CD4-positive, alpha-beta T cell treated with Interleukin-21 for 1 hour (primary cell): ENCODE data around the gene CACNA1D.

Source experiments
- DNase-seq: peaks from one replicate; pipeline ENCODE4 v3.0.0-alpha.2; 2020

CACNA1D gene

DNA sequence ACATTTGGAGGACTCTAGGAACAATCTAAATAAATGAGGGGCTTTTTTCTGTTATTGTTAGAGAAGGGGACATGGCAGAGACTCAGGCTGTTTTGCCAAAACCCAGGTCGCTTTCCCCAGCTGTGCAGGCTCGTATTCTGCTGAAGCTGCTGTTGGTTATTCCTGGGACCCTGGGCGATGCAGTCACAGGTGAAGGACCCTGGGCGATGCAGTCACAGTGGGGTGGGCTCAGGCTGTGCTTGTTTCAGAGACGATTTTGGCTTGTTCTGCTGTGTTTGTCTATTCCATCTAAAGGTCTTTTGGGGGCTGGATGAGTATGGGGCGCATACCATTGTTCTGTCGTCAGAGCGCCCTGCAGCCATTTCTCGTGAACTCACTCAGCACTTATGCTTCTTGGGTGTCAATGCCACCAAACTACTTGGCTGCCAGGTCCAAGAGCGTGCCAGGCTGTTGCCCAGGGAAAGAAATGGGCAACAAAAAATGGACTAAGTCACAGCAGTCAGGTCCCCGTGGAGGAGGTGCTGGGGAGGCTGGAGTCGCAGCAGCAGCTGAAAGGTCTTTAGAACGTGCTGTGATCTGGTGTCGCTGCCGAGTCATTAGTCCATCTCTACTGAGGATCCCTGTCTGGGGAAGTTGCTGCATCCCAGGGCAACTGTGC, 200.4 kb downstream of the CACNA1D start:
- DNase-seq: no peak

DNA sequence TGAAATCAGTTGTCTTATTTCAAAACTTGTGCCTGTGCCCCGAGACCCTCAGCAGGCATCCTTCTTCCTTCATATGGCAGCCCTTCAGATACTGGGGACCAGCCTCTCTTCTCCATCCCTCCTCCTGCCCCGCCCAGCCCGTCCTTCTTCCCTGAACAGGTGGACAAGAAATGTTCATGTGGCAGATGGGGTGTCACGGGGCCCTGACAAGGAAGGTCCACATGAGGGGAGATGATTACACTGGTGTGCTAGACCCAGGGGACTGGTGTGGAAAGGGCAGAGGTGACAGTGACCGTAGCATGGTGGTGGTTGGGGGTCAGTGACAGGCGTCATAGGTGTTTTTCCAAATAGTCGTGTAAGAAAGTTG, 200.9 kb downstream of the CACNA1D start:
- DNase-seq: no peak

GRCh38 chr3:53696401-53697172, 202.2 kb downstream of the CACNA1D start:
- DNase-seq: no peak

DNA sequence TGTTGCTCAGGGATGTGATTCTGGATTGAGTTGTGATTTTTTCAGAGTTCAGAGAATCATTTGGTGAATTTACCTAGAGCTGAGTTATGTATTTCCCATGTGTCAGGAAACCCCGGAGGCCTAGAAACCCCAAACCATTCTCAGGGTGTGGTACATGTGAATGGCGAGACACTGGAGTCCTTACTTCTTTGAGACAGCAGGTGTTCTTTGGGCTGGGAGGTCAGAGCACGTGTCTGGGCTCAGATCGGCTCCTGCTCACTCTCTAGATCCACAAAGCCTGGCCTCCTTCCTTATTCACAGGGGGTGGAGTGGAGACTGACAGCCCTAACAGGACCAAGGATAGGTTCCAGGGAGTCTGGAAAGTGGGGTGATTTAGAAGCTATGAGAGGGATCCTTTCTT, 206.0 kb downstream of the CACNA1D start:
- no peak for DNase-seq

DNA sequence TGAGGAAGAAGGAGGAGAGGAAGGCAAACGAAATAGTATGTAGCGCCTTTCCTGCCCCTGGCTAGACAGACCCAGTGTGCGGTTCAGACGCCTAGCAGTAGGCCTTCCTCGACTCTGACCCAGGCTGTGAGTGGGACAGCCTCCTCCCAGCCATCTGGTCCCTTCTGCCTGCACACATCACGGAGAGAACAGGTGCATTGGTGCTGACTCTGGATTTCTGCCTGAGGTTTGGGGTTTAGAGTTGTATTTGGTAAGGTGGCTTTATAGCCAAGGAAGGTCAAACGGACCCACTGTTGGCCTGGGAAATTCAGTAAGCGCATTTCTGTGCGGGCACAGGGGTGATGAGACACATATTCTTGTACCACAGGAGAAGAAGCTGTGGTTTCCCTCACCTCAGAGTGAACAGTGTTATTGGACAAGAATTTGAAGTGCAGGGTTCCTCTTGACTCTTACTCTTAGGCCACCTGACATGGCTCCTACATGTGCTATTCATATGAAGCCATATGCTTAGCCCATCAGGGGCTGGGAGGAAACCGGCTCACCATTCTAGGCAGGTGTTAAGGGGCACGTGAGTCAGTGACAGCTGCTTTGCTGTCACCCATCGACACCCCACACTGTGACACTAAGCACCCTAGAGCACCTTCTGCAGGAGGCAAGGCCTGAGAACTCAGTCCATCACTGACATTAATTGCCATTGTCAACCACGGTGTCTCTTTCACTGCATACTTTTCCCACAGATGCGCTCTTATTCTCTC, 208.5 kb downstream of the CACNA1D start:
- no peak for DNase-seq

DNA sequence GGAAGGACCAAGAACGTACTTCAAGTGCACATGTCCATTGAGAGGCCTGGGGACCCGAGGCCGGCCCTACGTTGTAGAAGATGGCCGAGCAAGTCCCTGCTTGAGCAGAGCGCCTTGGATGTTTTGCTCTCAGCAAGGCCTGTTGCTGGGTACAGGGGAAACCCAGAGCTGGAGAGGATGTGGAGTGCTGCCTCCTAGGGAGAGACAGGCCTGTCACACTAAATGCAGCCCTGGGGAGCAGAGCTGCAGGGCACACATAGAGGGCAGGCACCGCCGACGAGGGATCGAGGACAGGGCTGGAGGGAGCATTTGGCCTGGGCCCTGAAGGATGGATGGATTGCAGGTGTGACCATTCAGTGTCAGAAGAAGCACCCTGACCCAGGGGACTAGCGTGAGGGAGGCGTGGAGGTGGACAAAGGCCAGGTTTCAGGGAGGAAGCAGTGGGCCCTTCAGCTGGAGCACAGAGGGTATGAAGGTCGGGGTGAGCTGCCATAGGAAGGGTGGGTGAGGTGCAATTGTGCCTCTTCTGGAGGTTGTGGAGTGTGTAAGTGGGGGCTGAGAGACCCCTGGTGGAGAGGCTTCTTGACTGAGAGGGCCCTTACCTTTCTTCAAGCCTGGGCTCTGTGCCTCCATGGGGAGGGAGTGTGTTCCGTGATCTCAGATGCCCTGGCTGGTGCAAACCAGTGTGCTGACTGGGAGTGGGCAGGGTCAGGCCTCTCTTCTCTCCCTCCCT, 209.4 kb downstream of the CACNA1D start:
- no peak for DNase-seq

GRCh38 chr3:53704363-53704725, 209.9 kb downstream of the CACNA1D start:
- no peak for DNase-seq

GRCh38 chr3:53705024-53705745, 210.8 kb downstream of the CACNA1D start:
- no peak for DNase-seq

DNA sequence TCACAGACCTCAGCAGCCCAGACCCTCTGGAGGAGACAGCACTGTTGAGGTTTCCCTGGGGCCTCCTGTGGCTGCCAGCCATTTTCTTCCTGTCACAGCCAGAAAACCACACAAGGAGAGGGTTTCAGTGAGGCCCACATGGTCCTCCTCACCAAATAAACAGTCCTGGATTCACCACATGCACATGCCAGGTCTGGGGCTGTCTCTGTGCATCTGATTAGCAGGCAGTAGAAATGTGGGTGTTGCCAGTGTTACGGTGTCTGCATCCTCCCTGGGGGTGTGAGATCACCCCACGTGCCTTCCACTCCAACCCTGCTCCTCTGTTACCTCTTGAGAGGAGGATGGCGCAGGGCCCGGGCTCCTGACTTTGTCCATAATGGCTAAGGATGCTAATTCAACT, 211.4 kb downstream of the CACNA1D start:
- DNase-seq: no peak

GRCh38 chr3:53707222-53707621, 212.8 kb downstream of the CACNA1D start:
- DNase-seq: no peak

- DNase-seq: no peak
Measured at GRCh38 chr3:53708001-53708621, 213.7 kb downstream of the CACNA1D start.

- DNase-seq: no peak
Measured at GRCh38 chr3:53709256-53709655, 214.8 kb downstream of the CACNA1D start.

DNA sequence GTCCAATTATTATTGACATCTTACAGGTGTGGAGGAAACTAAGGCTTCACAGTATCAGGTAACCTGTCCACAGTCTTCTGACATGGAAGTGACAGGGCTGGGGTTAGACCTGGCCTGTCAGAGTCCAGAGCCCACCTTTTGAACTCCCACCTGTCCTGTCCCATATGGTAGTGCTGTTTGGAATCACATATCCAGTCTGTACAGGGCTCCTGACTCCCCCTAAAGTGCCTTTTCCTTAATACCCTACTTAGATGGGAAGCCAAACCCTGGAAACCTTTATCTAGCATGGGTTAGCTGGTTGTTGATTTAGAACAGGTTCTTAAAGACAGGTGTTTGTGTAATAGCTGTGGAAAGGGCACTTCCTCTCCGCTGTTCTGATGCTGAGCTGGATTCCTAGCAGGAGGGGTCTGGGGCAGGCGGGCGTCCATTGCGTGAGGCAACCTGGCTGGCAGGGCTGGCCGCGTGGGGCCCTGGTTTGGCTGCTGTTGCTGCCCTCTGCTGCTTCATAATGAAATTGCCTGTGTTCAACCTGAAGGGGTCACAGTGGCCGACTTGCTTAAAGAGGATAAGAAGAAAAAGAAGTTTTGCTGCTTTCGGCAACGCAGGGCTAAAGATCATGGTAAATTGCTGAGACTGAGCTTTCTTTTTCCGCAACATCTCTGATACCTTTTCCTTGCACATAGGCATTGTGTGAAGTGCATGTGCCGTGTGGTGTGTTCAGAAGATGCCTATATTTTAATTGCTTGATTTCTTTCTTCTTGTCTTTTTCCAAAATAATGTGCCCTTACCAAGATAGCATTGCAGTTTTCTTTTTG, 215.7 kb downstream of the CACNA1D start:
- DNase-seq: peak; percentile 53

- no peak for DNase-seq
Measured at GRCh38 chr3:53711387-53711786, 217.0 kb downstream of the CACNA1D start.

GRCh38 chr3:53712817-53713388, 218.5 kb downstream of the CACNA1D start:
- no peak for DNase-seq

GRCh38 chr3:53713626-53714025, 219.2 kb downstream of the CACNA1D start:
- DNase-seq: no peak

DNA sequence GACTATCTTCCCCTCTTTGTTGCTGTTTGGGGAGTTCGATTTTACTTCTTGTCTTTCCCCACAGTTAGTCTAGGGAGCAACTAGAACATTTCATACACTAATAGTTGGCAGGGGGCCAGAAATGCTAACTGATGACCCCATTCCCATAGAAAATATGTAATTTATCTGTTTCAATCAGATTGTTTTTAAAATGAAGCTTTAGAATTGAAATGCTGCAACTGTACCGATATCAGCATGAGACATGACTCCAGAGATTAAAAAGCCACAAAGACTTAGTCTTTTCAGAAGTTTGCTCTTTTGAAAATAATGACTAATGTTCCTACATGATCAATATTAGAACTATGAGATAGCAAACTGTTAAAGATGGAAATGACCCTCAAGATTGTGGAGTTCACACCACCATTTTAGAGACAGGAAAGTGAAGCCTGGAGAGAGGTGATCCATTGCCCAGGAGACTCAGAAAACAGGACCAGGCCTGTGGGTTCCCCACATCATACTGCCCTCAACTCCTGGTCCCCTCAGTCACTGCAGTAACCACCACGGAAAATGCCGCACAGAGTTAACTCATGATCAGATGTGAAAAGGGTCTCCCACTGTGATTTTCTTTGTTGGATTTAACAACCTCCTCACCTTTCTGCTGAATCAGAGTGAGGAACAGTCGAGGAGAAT, 221.5 kb downstream of the CACNA1D start:
- no peak for DNase-seq

GRCh38 chr3:53716998-53717397, 222.6 kb downstream of the CACNA1D start:
- DNase-seq: no peak

GRCh38 chr3:53718462-53718861, 224.1 kb downstream of the CACNA1D start:
- DNase-seq: no peak

DNA sequence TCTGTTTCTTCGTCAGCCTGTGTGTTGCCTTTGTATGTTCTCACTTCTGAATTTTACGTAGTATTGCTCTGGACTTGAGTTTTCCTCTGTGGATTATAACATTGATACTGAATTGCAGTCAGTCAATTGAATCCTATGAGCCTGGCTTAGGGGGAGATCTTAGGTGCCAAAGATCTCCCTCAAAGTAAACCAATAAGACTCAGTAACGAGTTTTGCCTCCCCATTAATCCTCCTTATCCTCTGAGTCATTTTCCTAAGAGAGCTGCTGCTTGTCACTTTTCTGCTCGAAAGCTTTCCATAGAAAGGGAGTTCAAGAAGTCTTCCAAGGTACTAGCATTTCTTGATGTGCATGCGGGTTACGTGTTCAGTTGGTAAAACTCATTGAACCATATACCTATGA, 225.4 kb downstream of the CACNA1D start:
- DNase-seq: no peak
